NT2/D1 (cell line): Measurements from ENCODE around the gene EPHA1.
"Not testable (repeated sequence)": the region's sequence is repeated elsewhere in the genome, so short reads cannot be mapped to it uniquely, and the experiment has no call there.

Source experiments
- DNase-seq: peaks from one replicate; pipeline ENCODE4 v3.0.0-alpha.2; 2011; ENCODE audit warnings: low read depth, low spot score
- H3K27me3 ChIP-seq: 2 replicates; pipeline ENCODE4 v1.6.0; 2011; ENCODE audit warnings: mild to moderate bottlenecking; ENCODE audit not compliant: insufficient read length, insufficient read depth
- H3K36me3 ChIP-seq: 2 replicates; pipeline ENCODE4 v1.6.1; 2011; ENCODE audit warnings: mild to moderate bottlenecking, low read length, mixed read lengths; ENCODE audit not compliant: insufficient read depth, insufficient read length
- H3K4me1 ChIP-seq: 2 replicates; pipeline ENCODE4 v1.5.1; 2011; ENCODE audit not compliant: insufficient read depth, insufficient read length
- H3K4me3 ChIP-seq: 2 replicates; pipeline ENCODE4 v1.5.1; 2011; ENCODE audit warnings: low read depth; ENCODE audit not compliant: insufficient read length
- H3K9ac ChIP-seq: 2 replicates; pipeline ENCODE4 v1.6.0; 2011; ENCODE audit warnings: low read depth; ENCODE audit not compliant: insufficient read length
- H3K9me3 ChIP-seq: 2 replicates; pipeline ENCODE4 v1.5.1; 2011; ENCODE audit warnings: mild to moderate bottlenecking, low read length; ENCODE audit not compliant: insufficient read depth
- SUZ12 ChIP-seq: IDR thresholded peaks from 2 replicates; pipeline ENCODE4 v1.6.1; 2011; ENCODE audit not compliant: insufficient read length, insufficient read depth; ENCODE audit errors: extremely low read depth
- YY1 ChIP-seq: IDR thresholded peaks from 2 replicates; pipeline ENCODE4 v1.6.1; 2011; ENCODE audit not compliant: insufficient read length, insufficient read depth
- ZNF274 ChIP-seq: IDR thresholded peaks from 2 replicates; pipeline ENCODE4 v1.6.1; 2011; ENCODE audit warnings: mild to moderate bottlenecking, low read depth, low read length

EPHA1 gene

DNA sequence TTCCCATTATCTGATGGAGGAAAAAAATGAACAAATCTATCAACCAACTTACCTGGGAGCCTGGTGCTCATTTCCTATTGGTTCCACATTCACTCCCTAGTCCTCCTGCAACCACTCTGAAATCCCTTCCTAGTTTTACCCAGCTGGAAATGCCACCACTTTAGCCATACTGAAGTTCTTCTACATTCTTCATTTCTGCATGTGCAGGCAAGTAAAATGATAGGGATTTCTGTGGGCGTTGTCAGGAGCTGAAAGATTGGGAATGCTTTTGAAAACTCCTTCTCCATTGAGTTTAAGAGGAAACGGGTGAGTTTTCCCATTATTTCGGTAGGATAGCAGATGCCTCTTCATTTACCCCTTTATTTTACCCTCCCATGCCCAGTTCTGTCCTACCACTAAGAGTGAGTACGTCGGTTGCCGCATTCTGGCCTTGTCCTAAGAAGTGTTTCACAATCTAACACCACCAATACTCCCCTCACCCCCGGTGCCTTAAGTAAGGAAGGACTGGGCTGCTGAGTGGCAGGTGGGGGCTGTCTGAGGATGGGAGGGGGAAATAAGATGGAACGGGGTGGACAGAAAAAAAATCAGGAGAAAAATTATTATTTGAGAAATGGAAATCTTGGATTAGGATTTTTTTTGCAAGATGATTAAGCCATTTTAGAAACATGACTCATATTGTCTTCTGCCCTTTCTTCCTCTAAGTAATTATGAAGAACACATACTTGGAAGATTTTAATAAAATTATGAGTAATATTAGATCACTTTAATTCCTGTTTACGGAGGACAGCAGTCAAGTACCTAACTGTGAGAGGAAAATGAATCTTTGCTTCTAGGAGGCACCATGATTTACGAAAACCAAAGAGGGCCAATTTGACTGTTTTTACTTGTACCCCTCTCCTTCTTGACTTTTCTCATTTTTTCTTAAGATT lies 21.4 kb upstream of the EPHA1 start:
- Histone ChIP-seq H3K9ac (no peak overlapping the region), H3K4me1 (no peaks in the 10 kb centered on the region), H3K9me3 (no peaks in the 10 kb centered on the region), H3K4me3 (no peak overlapping the region), H3K36me3 (no peaks in the 10 kb centered on the region), H3K27me3 (no peaks in the 10 kb centered on the region)
- TF ChIP-seq SUZ12 = no peak
- TF ChIP-seq ZNF274 = no peak
- TF ChIP-seq YY1 = no peak
- DNase-seq = no peak

DNA sequence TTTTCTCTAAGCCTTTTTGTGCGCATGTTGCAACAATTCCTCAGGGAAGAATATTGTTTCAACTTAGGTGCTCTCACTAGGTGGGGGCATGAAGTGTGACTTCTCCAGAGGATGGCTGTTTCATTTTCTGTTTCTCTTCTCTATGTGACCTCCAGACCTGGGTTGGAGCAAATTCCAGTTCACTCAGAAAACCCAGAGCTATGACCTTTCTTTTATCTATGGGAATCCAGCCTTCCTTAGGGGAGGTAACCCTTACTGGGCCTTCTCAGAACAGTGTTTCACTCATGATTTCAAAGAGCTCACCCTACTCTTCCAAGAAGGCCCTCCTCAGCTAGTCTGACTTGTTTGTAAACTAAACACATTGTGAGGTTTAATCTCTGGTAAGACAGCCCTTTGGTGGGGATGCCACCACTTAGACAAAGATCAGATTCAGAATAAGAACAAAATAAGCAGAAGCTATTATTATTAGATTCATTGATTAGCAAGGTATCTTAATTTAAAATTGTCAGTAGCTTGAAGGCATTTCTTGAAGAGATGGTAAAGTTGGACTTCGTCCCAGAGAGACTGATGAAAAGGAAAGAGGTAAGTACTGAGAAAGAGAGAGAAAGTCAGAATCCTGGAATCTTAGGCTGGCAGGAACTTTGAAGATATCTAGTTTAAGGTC lies 18.0 kb upstream of the EPHA1 start:
- DNase-seq = no peak
- no peaks in the 10 kb centered on the region for H3K36me3 ChIP-seq
- no peak overlapping the region for H3K4me3 ChIP-seq
- no peaks in the 10 kb centered on the region for H3K27me3 ChIP-seq
- no peaks in the 10 kb centered on the region for H3K4me1 ChIP-seq
- H3K9ac ChIP-seq = no peak overlapping the region
- TF ChIP-seq SUZ12 (no peak), YY1 (no peak), ZNF274 (no peak)
- 0 out of 2 replicates have a peak, but pooled peaks cover 3% of the 10 kb centered on the region for H3K9me3 ChIP-seq

DNA sequence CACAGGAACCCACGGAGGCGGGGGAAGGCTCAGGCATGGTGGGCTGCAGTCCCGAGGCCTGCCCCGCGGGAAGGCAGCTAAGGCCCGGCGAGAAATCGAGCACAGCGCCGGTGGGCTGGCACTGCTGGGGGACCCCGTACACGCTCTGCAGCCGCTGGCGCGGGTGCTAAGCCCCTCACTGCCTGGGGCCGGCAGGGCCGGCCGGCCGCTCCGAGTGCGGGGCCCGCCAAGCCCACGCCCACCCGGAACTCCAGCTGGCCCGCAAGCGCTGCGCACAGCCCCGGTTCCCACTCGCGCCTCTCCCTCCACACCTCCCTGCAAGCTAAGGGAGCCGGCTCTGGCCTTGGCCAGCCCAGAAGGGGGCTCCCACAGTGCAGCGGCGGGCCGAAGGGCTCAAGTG lies 15.8 kb upstream of the EPHA1 start:
- not testable (repeated sequence) for H3K4me1 ChIP-seq, H3K9ac ChIP-seq, DNase-seq, H3K27me3 ChIP-seq, H3K4me3 ChIP-seq, H3K9me3 ChIP-seq, H3K36me3 ChIP-seq

DNA sequence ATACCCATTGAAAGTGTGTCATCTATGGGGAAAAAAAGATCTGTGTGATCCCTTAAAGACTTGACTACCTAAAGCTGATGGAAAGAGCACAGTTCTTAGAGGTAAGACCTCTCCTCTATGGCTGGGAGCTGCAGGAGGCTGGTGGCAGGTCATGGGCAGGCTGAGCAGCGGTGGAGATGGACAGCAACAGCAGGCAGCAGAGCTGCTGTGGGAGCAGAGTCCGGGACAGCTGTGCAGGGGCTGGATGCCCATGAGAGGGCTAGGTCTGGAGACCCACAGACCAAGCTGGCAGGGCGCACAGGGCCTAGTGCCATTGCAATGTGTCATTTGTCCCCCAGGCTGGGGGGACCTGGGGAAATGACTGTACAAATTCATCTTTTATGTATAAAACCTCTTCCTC lies 13.4 kb upstream of the EPHA1 start:
- H3K9me3 ChIP-seq = peaks cover 3% of the 10 kb centered on the region; the same call in 1 of the 2 replicates
- H3K4me1 ChIP-seq = no peaks in the 10 kb centered on the region
- no peak overlapping the region for H3K9ac ChIP-seq
- H3K27me3 ChIP-seq = no peaks in the 10 kb centered on the region
- no peak for DNase-seq
- no peak for TF ChIP-seq ZNF274
- TF ChIP-seq SUZ12 = no peak
- no peak for TF ChIP-seq YY1
- no peak overlapping the region for H3K4me3 ChIP-seq
- no peaks in the 10 kb centered on the region for H3K36me3 ChIP-seq

DNA sequence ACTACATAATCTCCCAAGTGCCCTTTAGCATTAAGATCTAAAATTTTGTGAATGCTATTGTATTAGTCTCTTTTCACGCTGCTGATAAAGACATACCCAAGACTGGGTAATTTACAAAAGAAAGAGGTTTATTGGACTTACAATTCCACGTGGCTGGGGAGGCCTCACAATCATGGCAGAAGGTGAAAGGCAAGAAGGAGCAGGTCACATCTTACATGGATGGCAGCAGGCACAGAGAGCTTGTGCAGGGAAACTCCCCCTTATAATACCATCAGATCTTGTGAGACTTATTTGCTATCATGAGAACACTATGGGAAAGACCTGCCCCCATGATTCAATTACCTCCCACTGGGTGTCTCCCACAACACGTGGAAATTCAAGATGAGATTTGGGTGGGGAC lies 12.0 kb upstream of the EPHA1 start:
- not testable (repeated sequence) for H3K4me3 ChIP-seq, H3K36me3 ChIP-seq, H3K9me3 ChIP-seq, H3K4me1 ChIP-seq, DNase-seq, H3K9ac ChIP-seq, H3K27me3 ChIP-seq

DNA sequence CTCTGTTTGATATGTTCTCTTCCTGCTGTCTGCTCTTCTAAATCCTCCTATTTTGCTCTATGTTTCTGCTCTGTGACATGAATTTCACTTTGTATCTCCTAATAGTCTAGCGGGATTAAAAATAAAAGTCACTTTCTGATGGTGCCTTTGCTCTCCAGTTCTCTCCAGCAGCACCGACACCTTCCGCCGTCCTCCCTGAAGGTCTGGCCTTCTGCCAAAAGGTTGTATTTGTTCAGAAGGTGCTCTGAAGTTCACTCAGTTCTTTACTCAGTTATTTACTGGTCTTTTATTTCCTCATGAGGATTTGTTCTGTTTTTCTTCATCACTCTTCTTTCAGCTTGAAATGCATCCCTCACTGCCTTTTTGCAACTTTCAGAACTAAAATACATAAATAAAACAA lies 11.2 kb upstream of the EPHA1 start:
- no peak overlapping the region for H3K9ac ChIP-seq
- no peaks in the 10 kb centered on the region for H3K36me3 ChIP-seq
- H3K27me3 ChIP-seq = no peaks in the 10 kb centered on the region
- no peak for TF ChIP-seq SUZ12
- TF ChIP-seq YY1 = no peak
- TF ChIP-seq ZNF274 = no peak
- no peaks in the 10 kb centered on the region for H3K4me1 ChIP-seq
- H3K4me3 ChIP-seq = no peak overlapping the region
- no peak for DNase-seq
- peaks cover 3% of the 10 kb centered on the region; the same call in 1 of the 2 replicates for H3K9me3 ChIP-seq

DNA sequence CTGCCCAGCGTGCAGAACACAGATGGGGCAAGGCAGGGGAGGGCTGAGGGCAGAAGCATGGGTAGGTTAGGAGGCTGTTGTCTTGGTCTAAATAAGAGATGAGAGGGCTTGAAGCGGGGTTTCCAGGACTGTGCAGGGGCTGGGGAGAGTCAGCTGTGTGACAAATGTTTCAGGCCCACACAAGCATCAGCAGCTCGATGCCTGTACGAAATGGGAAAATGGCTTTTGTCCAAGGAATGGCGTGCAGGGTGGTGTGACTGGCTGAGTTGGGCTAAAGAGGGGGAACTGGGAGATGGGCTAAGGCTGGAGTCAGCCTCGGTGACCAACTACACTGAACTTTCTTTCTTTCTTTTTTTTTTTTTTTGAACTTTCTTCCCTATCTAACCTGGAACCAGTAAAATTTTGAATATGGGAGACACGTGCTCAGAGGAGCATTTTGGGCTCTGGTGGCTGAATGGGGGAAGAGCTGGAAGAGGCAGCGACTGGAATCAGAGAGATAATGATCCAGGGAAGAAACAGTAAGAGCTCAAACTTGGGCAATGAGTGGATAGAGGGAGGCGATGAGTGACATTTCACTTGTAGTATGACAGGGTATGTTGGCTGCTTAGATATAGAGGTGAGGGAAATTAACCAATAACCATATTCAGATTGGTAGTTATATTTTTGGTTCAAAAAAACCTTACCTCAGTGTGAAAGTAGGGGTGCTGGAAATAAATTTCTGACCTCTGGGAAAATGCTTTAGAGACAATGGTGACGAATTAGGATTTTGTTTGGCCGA lies 10.2 kb upstream of the EPHA1 start:
- TF ChIP-seq YY1 (no peak), ZNF274 (no peak)
- Histone ChIP-seq H3K36me3 (no peaks in the 10 kb centered on the region), H3K4me1 (no peaks in the 10 kb centered on the region), H3K9me3 (peaks cover 3% of the 10 kb centered on the region; the same call in 1 of the 2 replicates), H3K9ac (no peak overlapping the region), H3K4me3 (no peak overlapping the region), H3K27me3 (no peaks in the 10 kb centered on the region)
- no peak for DNase-seq
